T-helper 1 cell treated with Interleukin-12 subunit alpha and Interleukin-12 subunit beta and Interleukin-4 antibody, amounts not matched to agents 30 ng/mL and 1 ng/mL, for 36 hours (primary cell): ENCODE results near the gene RGS6. TPM values are rescaled to one million over a fixed set of nuclear protein-coding genes. Genes with fewer than 3 reads are reported as not detected.

Experiments used
- intact Hi-C: fragments of 100-400 bp; cut with micrococcal nuclease; formaldehyde crosslinking; loops from one replicate; pipeline ENCODE4 v1.15.1; 2024
- total RNA-seq: library from RNA; stranded (reverse); gene quantifications from 2 replicates; pipeline ENCODE4 v1.2.3, GENCODE V29; 2022

RGS6 gene
- total RNA-seq, 1 donor from 2014 or later: 3.0 TPM

GRCh38 chr14:72488514-72488913 lies 556.3 kb downstream of the RGS6 start:
- intact Hi-C loops: no loop called here

- intact Hi-C loops: no loop called here
Measured at GRCh38 chr14:72492196-72492595, 560.0 kb downstream of the RGS6 start.

- intact Hi-C loops: no loop called here
Measured at GRCh38 chr14:72495668-72496067, 563.4 kb downstream of the RGS6 start.

GRCh38 chr14:72498646-72499045 lies 566.4 kb downstream of the RGS6 start:
- intact Hi-C loops: no loop called here

- intact Hi-C loops: no loop called here
Measured at GRCh38 chr14:72499746-72500145, 567.5 kb downstream of the RGS6 start.

- intact Hi-C loops: no loop called here
Measured at GRCh38 chr14:72500234-72500838, 568.1 kb downstream of the RGS6 start.

- intact Hi-C loops: no loop called here
Measured at GRCh38 chr14:72501439-72501838, 569.2 kb downstream of the RGS6 start.

GRCh38 chr14:72503271-72503670 lies 571.0 kb downstream of the RGS6 start:
- intact Hi-C loops: no loop called here

GRCh38 chr14:72503696-72504368 lies 571.6 kb downstream of the RGS6 start:
- intact Hi-C loops: no loop called here

GRCh38 chr14:72510566-72510965 lies 578.3 kb downstream of the RGS6 start:
- intact Hi-C loops: no loop called here

- intact Hi-C loops: no loop called here
Measured at GRCh38 chr14:72512281-72512680, 580.1 kb downstream of the RGS6 start.

GRCh38 chr14:72512925-72513324 lies 580.7 kb downstream of the RGS6 start:
- intact Hi-C loops: no loop called here

- intact Hi-C loops: no loop called here
Measured at GRCh38 chr14:72513346-72513745, 581.1 kb downstream of the RGS6 start.

- intact Hi-C loops: loop anchor here (2.0 kb wide), 1 partner anchor 489 kb away; no protein-coding TSS in a partner anchor
Measured at GRCh38 chr14:72513965-72514659, 581.9 kb downstream of the RGS6 start.

- intact Hi-C loops: loop anchor here (2.0 to 5.0 kb wide), 2 partner anchors 490 to 943 kb away; partner anchors contain the start of gene NUMB
Measured at GRCh38 chr14:72514660-72515025, 582.4 kb downstream of the RGS6 start.

GRCh38 chr14:72515779-72516770 lies 583.8 kb downstream of the RGS6 start:
- intact Hi-C loops: loop anchor here (2.0 to 5.0 kb wide), 2 partner anchors 491 to 941 kb away; partner anchors contain the start of gene NUMB

GRCh38 chr14:72516936-72517700 lies 584.9 kb downstream of the RGS6 start:
- intact Hi-C loops: loop anchor here (1.0 to 5.0 kb wide), 5 partner anchors 388 to 955 kb away; partner anchors contain the start of genes DCAF4 and NUMB

GRCh38 chr14:72517736-72518135 lies 585.5 kb downstream of the RGS6 start:
- intact Hi-C loops: loop anchor here (1.0 to 5.0 kb wide), 13 partner anchors 40 to 955 kb away; partner anchors contain the start of genes DCAF4, NUMB, RBM25 and ZFYVE1

- intact Hi-C loops: loop anchor here (1.0 to 5.0 kb wide), 12 partner anchors 13 to 938 kb away; partner anchors contain the start of genes DPF3, NUMB, RBM25 and ZFYVE1
Measured at GRCh38 chr14:72518809-72519377, 586.7 kb downstream of the RGS6 start.

GRCh38 chr14:72519543-72519942 lies 587.3 kb downstream of the RGS6 start:
- intact Hi-C loops: loop anchor here (1.0 to 5.0 kb wide), 9 partner anchors 13 to 938 kb away; partner anchors contain the start of genes DPF3, NUMB, RBM25 and ZFYVE1
